Prostate gland (tissue), 2 donors: Measurements from ENCODE around the gene LCN10.

Source experiments
- POLR2AphosphoS5 ChIP-seq: sonication (generic); formaldehyde crosslinking; IDR thresholded peaks from one replicate; pipeline ENCODE4 v1.6.1; 2017; ENCODE audit warnings: antibody characterized with exemption
- TF ChIP-seq, protein P1 (sequence below), 4 experiments: fragments of 200-600 bp in 2 of 4; fragments of 450-650 bp in 2 of 4; sonication (generic) in 2 of 4; IDR thresholded peaks; 1 replicate in 3 of 4; 2 replicates in 1 of 4; pipeline ENCODE4 v1.5.1; 2016 to 2019; ENCODE audit warnings: antibody characterized with exemption in 4 of 4, mild to moderate bottlenecking in 2 of 4, moderate library complexity in 2 of 4

DNA sequence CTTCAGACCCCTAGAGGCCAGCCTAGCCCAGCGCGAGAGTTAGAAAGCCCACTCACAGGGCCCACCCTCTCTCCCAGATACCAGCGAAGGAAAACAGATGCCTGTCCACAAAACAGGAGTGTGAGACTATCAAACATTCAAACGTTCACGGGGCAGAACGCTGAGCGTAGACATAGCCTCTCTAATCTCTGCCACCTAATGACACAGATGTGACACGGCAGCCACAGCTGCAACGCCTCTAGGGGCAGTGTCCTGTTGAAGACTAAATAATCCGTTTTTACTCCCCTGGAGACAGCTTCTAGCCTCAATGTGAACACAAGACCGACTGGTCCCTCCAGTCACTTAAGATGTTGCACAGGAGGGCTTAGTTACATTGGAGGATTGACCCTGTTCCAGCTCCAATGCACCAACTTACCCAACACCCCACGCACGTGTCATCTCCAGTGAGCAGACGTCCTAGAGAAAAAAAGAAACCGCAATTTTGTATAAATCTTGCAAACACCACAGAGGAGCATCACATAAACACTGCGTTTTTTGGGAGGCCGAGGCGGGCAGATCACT, 16.0 kb downstream of the LCN10 start:
- TF ChIP-seq POLR2AphosphoS5, result peak; percentile 5
- TF ChIP-seq, protein P1, sequence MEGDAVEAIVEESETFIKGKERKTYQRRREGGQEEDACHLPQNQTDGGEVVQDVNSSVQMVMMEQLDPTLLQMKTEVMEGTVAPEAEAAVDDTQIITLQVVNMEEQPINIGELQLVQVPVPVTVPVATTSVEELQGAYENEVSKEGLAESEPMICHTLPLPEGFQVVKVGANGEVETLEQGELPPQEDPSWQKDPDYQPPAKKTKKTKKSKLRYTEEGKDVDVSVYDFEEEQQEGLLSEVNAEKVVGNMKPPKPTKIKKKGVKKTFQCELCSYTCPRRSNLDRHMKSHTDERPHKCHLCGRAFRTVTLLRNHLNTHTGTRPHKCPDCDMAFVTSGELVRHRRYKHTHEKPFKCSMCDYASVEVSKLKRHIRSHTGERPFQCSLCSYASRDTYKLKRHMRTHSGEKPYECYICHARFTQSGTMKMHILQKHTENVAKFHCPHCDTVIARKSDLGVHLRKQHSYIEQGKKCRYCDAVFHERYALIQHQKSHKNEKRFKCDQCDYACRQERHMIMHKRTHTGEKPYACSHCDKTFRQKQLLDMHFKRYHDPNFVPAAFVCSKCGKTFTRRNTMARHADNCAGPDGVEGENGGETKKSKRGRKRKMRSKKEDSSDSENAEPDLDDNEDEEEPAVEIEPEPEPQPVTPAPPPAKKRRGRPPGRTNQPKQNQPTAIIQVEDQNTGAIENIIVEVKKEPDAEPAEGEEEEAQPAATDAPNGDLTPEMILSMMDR (IDR thresholded peaks at IDR 0.05), result peak in 3 of 4 experiments; percentile 22 to 56 (median 44)
